Stimulated activated naive CD8-positive, alpha-beta T cell treated with anti-CD3 and anti-CD28 coated beads, Interleukin-15, Interleukin-2, amounts not matched to agents 100 U/mL and 50 U/mL, for 24 hours (primary cell): ENCODE measurements around the gene HNRNPH3.
"Not testable (repeated sequence)": the region's sequence is repeated elsewhere in the genome, so short reads cannot be mapped to it uniquely, and the experiment has no call there.

Experiments
- ATAC-seq: fragments of 150-1000 bp; cut with Tn5 transposase; one replicate; pipeline ENCODE4 v1.10.0; 2021
- DNase-seq: peaks from one replicate; pipeline ENCODE4 v3.0.0; 2021

Gene HNRNPH3, protein sequence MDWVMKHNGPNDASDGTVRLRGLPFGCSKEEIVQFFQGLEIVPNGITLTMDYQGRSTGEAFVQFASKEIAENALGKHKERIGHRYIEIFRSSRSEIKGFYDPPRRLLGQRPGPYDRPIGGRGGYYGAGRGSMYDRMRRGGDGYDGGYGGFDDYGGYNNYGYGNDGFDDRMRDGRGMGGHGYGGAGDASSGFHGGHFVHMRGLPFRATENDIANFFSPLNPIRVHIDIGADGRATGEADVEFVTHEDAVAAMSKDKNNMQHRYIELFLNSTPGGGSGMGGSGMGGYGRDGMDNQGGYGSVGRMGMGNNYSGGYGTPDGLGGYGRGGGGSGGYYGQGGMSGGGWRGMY

DNA sequence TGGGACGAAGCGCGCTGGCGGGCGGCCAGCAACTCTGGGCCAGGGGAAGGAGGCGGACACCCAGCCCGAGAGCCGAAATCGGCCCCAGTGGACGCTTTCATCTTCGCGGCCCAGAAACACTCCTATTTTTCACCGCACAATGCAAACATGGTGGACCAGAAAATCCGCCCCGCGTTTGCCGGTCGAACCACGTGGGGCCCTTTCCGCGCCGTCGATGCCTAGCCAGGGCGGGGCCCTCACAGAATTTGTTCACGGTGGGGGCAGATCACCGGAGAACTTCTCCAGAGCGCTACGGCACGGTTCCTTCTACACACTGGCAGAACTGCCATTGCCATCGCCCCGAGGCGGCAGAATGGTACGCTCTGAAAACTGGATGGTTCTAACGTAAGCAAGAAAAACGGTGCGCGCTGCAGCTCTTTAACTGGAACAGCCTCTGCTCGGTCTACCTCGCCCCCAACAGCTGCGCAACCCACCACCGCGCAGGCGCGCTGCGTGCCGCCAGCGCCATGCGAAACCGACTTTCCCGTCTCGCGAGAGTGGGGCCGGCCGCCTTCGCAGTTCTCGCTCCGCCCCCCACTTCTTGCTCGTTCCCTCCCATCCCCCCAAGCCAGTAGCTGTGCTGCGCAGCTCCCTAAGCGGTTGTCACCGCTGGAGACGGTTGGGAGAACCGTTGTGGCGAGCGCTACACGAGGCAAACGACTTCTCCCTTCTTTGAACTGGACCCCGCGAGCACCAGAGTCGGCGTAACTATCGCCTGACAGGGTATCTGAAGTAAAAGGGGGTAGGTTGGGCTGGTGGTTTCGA, at the start of gene HNRNPH3:
TSS of gene HNRNPH3 (plus strand) at position 610 of the 804 bp plus-strand sequence. CDS start 5,158 bp downstream, outside the sequence.
- peak; percentile 87 for ATAC-seq
- DNase-seq: peak; percentile 99

DNA sequence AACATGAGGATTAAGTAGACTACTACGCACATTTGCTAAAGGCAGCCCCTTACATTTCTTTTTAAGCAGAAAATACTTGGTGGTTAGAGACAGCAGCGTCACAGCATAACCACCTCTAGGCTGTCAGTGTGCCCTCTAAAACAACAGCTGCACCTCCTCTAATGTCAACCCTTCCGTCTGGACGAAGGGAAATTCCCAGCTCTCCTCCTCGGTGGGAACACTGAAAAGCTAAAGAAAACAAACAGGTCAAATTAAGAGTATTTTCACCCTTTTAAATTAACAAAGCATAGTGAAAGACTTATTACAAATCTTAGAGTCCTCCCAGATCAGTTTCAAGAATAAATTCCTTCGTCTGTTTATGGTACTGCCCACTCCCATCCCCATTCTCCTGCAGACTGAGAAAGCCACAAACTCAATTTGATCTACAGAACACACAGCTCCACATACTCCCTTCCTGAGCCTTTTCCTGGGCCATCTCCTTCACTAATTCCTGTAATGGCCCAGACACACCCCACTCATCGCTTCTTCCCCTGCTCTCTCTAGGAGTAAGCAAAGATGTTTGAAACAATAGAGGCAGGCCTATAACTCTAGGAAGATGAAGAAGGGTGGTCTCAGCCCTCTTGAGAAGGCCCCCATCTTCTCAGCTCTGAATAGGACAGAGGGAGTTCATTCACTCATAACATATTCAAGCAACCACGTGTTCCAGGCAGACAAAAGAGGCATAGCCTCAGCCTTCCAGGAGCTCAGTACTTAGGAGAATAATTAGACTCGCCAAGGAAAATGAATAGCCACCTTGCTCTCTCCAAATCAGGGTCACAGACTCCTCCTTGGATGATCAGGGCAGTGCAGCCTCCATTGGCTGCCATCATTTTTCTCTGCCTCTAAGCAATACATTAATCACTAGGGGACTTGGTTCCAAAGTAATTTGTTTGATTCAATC, 47.5 kb upstream of the HNRNPH3 start:
- ATAC-seq: no peak
- DNase-seq: no peak

DNA sequence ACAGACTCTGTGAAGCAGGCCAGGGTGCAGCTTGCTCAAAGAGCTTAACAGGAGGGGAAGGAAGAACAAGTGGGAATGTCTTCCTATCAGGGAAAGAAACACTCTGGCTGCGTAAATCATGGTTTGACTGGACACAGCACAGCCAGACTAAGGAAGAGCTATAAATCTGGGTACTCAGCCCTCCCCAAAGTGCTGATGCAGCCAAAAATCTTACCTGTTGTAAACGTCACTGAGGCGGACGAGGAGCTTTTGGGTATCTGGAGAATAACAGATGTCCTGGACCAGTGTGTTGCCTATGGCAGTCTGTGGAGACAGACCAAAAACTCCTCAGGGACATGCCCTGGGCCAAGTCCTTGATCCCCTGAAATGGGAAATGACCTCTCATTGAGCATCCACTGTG, 43.1 kb upstream of the HNRNPH3 start:
- no peak for DNase-seq
- no peak for ATAC-seq

DNA sequence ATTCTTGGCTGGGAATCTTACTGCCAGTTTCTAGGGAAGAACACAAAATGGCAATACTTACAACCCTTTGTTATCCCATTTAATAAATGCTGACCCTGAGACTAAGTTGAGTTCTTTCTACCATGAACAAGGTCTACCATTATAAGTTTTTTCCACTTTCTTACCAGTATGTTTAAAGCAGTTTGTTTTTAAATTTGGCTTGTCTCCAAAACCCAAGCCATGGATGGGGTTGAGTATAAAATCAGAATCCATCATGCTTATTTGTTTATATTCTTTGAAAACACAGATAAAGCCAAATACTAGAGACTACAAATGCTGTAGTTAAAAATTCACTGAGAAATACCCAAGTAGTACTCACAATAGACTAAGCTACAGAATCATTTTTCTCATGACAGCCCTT, 41.1 kb upstream of the HNRNPH3 start:
- ATAC-seq (no peak), DNase-seq (no peak)

DNA sequence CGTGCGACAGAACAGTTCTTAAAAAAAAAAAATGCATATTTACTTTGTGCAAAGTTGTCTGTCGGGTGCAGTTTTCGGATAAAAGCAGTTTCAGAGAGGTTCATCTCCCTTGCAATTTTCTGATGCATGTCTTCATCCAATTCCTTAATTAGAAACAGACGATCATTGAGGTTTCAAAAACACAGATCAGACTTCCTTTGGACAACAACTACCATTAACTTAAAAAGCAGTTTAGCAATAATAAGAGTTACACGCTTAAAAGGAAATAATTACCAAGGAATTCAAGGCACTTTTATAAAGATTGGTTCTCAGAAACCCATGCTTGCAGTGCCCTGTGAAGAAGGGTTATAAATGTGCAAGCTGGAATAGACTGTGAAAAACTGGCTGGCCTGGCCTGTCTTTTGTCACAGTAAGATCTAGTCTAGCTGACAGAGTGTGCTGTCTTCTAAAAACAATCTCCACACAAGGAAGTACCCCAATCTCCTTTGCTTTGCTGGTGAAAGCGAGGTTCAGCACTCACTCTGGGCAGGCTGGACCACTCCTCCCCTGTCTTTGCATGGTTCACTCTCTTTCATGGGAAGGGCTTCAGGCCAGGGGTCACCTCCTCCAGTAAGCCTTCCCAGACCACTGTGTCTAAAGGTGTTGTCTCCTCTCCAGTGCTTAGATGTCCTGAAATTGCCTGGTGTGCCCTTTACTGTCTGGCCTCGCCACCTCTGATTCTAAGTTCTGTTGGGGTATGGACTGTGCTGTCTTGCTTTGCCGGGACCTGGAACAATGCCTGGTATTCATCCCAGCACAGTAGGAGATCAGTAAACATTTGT, 34.8 kb upstream of the HNRNPH3 start:
- ATAC-seq: no peak
- DNase-seq: no peak

DNA sequence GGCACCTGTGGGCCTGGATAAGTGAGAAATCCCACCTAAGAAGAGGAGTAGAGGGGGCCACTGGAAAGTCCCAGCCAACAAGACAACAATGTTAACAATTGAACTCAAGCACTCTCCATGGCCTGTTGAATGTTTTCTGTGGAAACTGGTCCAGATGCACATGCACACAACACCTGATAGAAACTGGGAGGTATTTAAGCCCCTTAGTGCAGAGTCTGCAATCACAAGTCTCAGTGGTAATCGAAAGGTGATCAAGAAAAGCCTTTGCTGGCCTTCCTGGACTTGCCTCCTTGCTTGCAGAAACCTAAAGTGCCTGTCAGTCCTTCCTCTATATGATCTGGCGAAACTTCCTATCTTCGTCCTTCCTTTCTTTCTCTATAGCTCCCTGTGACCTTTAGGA, 30.6 kb upstream of the HNRNPH3 start:
- ATAC-seq (no peak), DNase-seq (no peak)

DNA sequence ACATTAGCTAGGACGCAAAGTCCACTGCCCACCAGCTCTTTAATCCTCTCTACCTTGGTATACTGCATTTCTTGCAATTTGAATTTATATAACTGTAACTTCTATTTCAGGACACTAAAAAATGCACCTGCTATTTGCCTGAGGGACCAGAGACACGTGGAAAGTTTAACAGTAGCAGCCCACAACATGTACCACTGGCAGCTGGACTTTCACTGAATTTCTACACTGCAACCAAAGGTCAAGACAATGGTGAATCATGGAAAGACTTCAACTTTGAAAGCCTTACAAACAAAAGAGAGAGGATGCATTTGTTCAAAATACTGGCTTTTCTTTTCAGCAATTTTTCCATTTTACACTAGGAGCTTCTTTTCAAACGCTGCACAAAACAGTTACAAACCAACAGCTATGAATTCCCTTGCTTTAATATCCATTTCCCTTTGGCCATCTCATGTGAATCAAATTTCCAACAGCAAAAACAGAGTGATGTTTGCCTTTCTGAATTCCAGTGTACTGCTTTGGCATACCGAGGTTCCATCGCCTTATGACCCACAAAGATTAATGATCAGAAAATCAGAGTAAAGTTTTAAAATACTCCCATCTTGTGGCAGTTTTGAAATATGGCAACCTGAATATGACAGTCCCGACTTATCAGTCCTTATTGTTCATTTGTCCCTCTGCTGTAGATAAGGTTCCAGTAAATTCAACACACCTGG, 29.9 kb upstream of the HNRNPH3 start:
- peak; percentile 46 for ATAC-seq
- DNase-seq: no peak

DNA sequence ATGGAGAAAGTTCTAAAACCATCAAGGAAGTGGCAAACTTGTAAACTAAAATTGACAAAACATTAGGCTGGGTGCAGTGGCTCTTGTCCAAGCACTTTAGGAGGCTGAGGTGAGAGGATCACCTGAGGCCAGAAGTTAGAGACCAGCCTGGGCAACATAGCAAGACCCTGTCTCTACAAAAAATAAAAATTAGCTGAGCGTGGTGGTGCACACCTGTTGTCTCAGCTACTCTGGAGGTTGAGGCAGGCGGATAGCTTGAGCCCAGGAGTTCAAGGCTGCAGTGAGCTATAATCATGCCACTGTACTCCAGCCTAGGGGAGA, 29.4 kb upstream of the HNRNPH3 start:
- no peak for ATAC-seq

DNA sequence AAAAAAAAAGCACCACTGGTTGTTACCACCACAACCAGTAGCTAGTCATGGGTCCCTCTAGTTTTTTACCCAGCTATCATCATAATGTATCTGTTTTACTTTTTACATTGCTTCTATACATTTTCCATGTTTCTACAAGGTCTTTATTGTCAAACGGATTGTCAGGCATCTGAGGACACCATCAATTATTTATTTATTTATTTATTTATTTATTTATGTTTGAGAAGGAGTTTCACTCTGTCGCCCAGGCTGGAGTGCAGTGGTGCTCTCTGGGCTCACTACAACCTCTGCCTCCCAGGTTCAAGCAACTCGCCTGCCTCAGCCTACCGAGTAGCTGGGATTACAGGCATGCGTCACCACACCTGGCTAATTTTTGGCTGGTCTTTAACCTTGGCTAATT, 29.0 kb upstream of the HNRNPH3 start:
- ATAC-seq (no peak), DNase-seq (no peak)

More for the DNA sequence above, 29.4 kb upstream of the HNRNPH3 start:
- DNase-seq: no peak

DNA sequence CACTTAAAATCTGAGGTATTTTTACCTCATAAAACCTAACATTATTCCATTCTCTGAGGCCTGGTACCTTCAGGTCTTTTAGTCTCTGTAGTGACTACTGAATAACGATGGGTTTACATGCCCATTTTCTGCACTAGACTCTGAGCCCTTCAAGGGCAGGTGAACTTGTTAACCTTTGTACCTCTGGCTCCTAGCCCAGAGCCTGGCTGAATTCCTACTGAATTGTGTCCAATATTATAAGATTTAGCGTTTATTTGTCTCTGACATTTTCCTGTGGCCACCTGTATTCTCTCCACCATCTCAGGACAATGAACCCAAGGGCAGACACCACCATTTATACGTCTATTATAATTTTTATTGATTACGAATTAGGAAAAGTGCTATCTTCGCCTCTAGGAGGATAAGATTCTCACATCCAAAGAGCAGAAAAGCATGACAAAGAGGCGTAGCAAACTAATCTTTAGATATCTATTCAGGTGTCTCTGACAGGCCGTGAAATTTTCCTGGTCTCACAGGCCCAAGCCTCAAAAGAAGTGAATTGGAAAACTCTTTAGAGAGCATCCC, 27.9 kb upstream of the HNRNPH3 start:
- no peak for ATAC-seq
- no peak for DNase-seq

DNA sequence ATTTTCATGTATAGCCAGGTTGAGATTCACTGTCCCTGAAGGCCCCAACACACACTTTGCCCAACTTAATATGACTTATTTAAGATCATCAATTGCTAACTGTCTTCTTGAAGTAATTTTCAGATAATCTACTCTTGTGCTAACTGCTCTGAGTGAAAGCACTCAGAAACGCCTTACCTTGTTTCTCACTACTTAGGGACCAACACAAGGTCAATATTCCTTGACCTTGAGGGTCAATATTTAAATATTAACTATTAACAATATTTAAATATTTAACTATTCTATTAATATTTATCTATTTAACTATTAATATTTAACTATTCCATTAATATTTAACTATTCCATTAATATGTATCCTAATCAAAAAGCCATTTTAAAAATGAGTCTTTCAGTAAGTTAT, 26.0 kb upstream of the HNRNPH3 start:
- no peak for DNase-seq
- ATAC-seq: no peak

DNA sequence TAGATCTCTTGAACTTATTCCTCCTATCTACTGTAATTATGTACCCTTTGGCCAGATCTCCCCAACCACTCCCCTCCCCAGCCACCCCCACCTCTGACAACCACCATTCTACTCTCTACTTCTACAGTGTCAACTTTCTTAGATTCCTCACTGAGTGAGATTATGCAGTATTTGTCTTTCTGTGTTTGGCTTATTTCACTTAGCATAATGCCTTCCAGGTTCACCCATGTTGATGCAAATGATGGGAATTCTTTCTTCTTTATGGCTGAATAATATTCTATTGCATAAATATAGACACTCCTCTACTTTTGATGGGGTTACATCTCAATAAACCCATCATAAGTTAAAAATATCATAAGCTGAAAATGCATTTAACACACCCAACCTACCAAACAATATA, 21.3 kb upstream of the HNRNPH3 start:
- DNase-seq (no peak), ATAC-seq (no peak)

DNA sequence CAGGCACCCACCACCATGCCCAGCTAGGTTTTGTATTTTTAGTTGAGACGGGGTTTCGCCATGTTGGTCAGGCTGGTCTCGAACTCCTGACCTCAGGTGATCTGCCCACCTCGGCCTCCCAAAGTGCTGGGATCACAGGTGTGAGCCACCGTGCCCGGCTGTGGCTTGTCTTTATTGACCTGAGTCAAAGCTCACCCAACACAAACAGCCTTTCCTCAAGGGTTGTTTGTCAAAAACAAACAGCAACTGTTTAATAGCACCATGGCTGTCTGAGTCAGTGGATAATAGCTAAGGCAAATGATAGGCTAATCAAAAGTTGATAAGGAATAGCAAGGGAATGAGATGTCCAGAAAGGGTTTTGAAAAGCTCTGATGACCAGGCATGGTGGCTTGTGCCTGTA, 16.9 kb upstream of the HNRNPH3 start:
- DNase-seq, ATAC-seq: not testable (repeated sequence)

DNA sequence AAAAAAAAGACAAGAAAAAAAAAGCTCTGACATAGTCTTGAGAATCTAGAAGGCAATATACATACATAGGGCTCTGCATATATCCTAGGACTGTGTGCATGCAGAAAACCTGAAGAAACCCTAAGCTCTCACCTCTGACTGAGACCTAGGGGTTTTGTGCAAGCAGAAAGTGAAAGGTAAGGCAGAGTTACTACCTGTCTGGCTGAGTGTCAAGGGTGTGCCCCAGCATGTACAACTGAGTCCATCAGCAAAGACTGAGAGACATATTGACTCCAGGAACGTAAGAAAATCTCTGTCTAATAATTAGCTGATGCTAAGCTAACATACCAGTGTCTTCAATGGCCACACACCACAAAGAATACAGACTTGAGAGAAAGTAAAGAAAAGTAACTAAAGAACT, 16.3 kb upstream of the HNRNPH3 start:
- DNase-seq: no peak
- ATAC-seq: no peak

DNA sequence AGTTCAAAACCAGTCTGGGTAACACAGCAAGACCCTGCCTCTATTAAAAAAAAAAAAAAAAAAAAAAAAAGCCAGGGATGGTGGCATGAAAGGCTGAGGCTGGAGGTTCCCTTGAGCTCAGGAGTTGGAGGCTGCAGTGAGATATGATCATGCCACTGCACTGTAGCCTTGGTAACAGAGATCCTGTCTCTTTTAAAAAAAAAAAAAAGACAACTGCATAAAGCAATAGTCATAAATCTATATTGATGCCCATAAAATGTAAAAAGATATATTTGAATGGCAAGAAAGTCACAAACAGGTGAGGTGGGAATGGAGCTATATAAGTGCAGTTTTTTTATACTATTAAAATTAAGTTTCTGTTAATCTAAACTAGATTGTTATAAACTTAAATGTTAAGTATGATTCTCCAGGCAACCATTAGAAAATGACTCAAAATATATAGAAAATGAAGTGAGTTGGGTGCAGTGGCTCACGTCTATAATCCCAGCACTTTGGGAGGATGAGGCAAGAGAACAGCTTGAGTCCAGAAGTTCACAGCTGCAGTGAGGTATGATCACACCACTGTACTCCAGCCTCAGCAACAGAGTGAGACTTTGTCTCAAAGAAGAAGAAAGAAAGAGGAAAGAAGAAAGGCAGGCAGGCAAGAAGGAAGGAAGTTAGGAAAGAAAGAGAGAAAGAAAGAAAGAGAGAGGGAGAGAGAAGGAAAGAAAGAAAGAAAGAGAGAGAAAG, 13.4 kb upstream of the HNRNPH3 start:
- DNase-seq: no peak
- ATAC-seq: no peak

DNA sequence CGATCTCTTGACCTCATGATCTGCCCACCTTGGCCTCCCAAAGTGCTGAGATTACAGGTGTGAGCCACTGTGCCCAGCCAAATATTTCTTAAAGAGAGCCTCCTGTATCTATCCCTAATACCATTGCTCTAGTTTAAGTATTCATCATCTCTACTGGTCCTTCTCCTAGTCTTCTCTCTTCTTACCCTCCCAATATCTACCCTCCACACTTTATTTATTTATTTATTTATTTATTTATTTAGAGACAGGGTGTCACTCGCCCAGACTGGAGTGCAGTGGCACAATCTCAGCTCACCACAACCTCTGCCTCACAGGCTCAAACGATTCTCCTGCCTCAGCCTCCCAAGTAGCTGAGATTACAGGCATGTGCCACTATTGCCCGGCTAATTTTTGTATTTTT, 7.5 kb upstream of the HNRNPH3 start:
- not testable (repeated sequence) for ATAC-seq

DNA sequence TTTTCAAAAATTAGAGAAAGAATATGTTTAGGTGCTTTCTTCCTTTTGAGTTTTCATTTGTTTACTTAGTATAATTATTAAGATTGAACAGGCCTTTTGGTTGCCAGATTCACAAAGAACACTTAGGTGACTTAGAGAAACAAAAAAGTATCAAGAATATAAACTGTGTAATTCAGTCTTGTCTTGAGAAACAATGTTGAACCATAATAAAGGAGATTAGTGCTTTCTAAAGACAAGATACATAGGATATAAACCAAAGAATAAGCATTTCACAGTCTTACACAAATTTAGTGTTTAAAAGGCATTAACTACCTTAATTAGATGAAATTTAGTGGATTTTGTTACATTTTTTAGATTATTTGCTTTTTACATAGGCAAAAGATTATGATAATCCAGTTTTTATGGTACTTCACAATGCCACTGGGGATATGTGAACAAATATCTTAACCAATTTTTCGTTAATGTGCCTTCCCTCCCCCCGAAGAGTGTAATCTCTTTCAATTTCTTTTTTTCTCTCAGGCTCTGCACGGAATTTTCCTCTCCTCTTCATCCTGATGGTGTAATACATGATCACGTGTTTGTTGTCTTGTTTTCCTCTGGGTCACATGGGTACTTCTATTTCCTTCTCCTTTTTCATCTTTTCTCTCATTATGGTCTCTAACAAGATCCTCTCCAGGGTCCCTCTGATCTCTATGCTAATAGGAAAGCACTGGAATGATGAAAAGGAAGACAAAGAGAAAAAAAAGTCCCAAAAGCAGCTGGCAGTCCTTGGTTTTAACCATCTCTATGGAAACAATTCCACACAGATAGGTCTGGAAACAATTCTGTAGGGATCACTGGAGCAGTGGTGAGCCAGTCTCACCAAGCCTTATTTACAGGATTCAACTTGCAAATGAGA, 3.7 kb upstream of the HNRNPH3 start:
- DNase-seq (no peak), ATAC-seq (no peak)

More for the DNA sequence above, 7.5 kb upstream of the HNRNPH3 start:
- not testable (repeated sequence) for DNase-seq

DNA sequence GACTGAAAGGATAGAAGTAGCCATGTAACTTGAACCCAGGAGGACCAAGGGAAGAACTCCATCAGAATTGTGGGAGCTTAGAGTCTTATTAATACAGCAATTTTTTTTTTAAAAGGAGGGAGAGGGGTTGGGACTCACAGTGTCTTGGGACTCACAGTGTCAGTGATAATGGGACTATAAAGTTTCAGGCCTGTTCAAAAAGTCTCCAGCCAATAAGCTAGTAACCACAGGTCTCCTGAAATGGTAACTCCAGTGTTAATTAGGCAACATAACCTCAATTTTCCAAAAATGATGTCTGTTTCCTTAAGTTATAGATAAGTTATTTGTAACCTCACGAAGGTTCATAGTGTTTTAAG, 2.4 kb upstream of the HNRNPH3 start:
- DNase-seq (no peak), ATAC-seq (no peak)

DNA sequence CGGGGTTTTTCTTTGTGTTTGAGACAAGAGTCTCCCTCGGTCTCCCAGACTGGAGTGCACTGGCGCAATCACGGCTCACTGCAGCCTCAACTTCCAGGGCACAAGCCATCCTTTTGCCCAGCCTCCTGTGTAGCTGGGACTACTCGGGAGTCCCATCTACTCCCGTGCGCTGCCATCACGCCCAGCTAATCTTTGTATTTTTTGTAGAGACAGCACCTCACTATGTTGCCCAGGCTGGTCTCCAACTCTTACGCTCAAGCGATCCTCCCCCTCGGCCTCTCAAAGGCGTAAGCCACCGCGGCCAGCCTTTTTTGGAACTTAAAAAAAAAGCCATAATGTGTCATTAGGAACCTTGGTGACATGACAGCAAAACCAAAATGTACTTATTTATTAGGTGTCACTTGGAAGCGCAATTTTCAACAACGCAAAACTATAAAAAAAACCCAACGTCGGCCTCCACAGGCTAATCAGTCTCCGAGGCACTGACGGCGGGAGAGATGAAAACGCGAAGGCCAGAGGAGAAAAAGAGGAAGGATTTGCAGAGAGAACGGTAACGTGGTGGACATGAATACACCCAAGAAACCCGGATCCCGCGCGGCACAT, 911 bp upstream of the HNRNPH3 start:
- DNase-seq (peak; percentile 19), ATAC-seq (no peak)
